ENCODE data around the gene MLANA.

MLANA gene

GRCh38 chr9:5909976-5910375 lies 19.3 kb downstream of the MLANA start:
- DNase-seq, result no peak

- DNase-seq, result no peak
Measured at GRCh38 chr9:5910413-5911057, 19.8 kb downstream of the MLANA start.

GRCh38 chr9:5915438-5915837 lies 24.7 kb downstream of the MLANA start:
- DNase-seq, result no peak

GRCh38 chr9:5917273-5917672 lies 26.6 kb downstream of the MLANA start:
- DNase-seq, result no peak

GRCh38 chr9:5917888-5918287 lies 27.2 kb downstream of the MLANA start:
- DNase-seq, result no peak

GRCh38 chr9:5918460-5918859 lies 27.8 kb downstream of the MLANA start:
- DNase-seq, result no peak

GRCh38 chr9:5920860-5921328 lies 30.2 kb downstream of the MLANA start:
- no peak for DNase-seq

- no peak for DNase-seq
Measured at GRCh38 chr9:5922192-5922591, 31.5 kb downstream of the MLANA start.

GRCh38 chr9:5931657-5932056 lies 41.0 kb downstream of the MLANA start:
- no peak for DNase-seq

GRCh38 chr9:5938449-5938848 lies 47.8 kb downstream of the MLANA start:
- DNase-seq, result no peak

- DNase-seq, result no peak
Measured at GRCh38 chr9:5939530-5939929, 48.8 kb downstream of the MLANA start.

GRCh38 chr9:5941214-5941613 lies 50.5 kb downstream of the MLANA start:
- DNase-seq, result no peak

- no peak for DNase-seq
Measured at GRCh38 chr9:5945112-5945511, 54.4 kb downstream of the MLANA start.

GRCh38 chr9:5947912-5948311 lies 57.2 kb downstream of the MLANA start:
- no peak for DNase-seq

- peak; percentile 20 for DNase-seq
Measured at GRCh38 chr9:5949103-5949699, 58.5 kb downstream of the MLANA start.

GRCh38 chr9:5950261-5950660 lies 59.6 kb downstream of the MLANA start:
- no peak for DNase-seq

- DNase-seq, result no peak
Measured at GRCh38 chr9:5951686-5952211, 61.1 kb downstream of the MLANA start.

GRCh38 chr9:5953743-5954707 lies 63.3 kb downstream of the MLANA start:
- no peak for DNase-seq

- DNase-seq, result no peak
Measured at GRCh38 chr9:5957166-5957565, 66.5 kb downstream of the MLANA start.

- no peak for DNase-seq
Measured at GRCh38 chr9:5958273-5958672, 67.6 kb downstream of the MLANA start.

Data from activated naive CD4-positive, alpha-beta T cell treated with Interleukin-2 at 50 U/mL for 16 hours (primary cell).